ENCODE measurements around the gene CDR2L. TPM values are rescaled to one million over a fixed set of nuclear protein-coding genes. Genes with fewer than 3 reads are reported as not detected.
"Not testable (repeated sequence)": the region's sequence is repeated elsewhere in the genome, so short reads cannot be mapped to it uniquely, and the experiment has no call there.

The CDR2L gene
- total RNA-seq, 2 experiments from 2014 or later = 0.50 to 0.63 TPM

- CTCF ChIA-PET = interaction anchor here (1.0 kb wide), 1 partner anchor 16 kb away, joined by 4 read pairs; no protein-coding TSS in a partner anchor
These were observed 56.4 kb downstream of the CDR2L start for GRCh38 chr17:75043789-75044188.

GRCh38 chr17:75044716-75045115 lies 57.3 kb downstream of the CDR2L start:
- Mint-ChIP-seq H3K36me3 (ENCODE audit: low read depth) (peaks cover 22% of the 10 kb centered on the region), H3K27me3 (no peaks in the 10 kb centered on the region), H3K4me3 (peak overlapping the region; percentile 44), H3K27ac (peak overlapping the region; percentile 54), H3K4me1 (peaks cover 44% of the 10 kb centered on the region), H3K9me3 (no peaks in the 10 kb centered on the region)
- no peak for DNase-seq
- ChIA-PET POLR2A (no interaction called here), CTCF (interaction anchor here (1.0 kb wide), 1 partner anchor 15 kb away, joined by 4 read pairs; no protein-coding TSS in a partner anchor)

More at GRCh38 chr17:75043789-75044188, 56.4 kb downstream of the CDR2L start:
- peaks cover 26% of the 10 kb centered on the region for H3K36me3 Mint-ChIP-seq (ENCODE audit: low read depth)
- H3K4me1 Mint-ChIP-seq = peaks cover 37% of the 10 kb centered on the region
- POLR2A ChIA-PET = interaction anchor here (1.3 kb wide), 1 partner anchor 19 kb away, joined by 4 read pairs; no protein-coding TSS in a partner anchor
- not testable (repeated sequence) for H3K27me3 Mint-ChIP-seq, H3K27ac Mint-ChIP-seq, DNase-seq, H3K9me3 Mint-ChIP-seq, H3K4me3 Mint-ChIP-seq

- H3K27ac Mint-ChIP-seq = peak overlapping the region; percentile 91
- CTCF ChIA-PET = interaction anchor here (0.6 to 3.2 kb wide), 8 partner anchors 9 to 126 kb away, joined by 3 to 19 read pairs (median 6); partner anchors contain the start of gene MRPL58
- POLR2A ChIA-PET = interaction anchor here (0.7 to 4.1 kb wide), 14 partner anchors 9 to 243 kb away, joined by 3 to 31 read pairs (median 4); partner anchors contain the start of genes FDXR, MRPL58, NUP85 and SLC25A19
- H3K4me3 Mint-ChIP-seq = peak overlapping the region; percentile 96
- not testable (repeated sequence) for H3K27me3 Mint-ChIP-seq, H3K9me3 Mint-ChIP-seq, DNase-seq
- H3K36me3 Mint-ChIP-seq (ENCODE audit: low read depth) = peaks cover 21% of the 10 kb centered on the region
- H3K4me1 Mint-ChIP-seq = peaks cover 45% of the 10 kb centered on the region
These were observed 58.5 kb downstream of the CDR2L start for GRCh38 chr17:75045946-75046406.

DNA sequence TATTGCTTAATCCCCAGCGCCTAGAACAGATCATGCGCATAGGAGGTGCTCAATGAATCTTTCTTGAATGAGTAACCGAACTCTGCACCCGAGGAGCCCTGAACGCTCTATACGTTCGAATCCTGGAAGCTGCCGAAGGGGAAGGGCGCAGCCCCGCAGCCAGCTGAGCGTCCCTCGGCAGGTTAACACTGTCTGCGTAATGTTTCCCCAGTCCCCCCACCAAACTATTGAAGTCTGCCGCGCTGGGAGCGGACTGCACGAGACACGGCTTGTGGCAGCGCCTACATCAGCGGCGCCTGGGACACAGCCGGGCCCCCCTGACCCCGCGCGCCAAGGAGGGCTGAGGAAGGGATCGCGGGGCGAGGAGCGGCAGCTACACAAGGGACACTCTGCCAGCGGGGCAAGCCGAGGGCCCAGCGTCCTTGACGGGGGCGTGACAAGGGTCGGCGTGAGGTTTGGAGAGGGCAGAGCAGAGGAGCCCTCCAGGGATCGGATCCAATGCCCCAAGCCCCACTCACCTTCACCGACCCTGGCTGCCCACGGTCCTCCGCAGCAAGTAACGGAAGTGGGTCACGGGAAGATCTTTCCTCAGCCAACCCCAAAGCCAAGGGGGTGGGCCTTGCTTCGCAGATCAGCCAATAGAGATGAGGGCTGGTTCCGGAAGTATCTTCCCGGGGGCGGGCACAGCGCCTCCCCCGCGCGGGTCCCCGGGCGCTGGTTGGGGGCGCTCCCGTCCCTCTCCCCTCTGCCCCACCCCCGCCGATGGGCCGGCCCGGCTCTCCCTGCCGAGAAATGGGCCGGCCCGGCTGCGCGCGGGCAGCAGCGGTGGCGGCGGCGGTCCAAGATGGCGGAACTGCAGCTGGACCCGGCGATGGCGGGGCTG lies 59.2 kb downstream of the CDR2L start, which contains the start of the genes ATP5PD and KCTD2:
ATP5PD (minus strand) TSS at position 563 of the 883 bp plus-strand sequence. CDS start 4,319 bp downstream, outside the sequence.
KCTD2 (plus strand) TSS at position 819 of the 883 bp plus-strand sequence; CDS start at position 845, 26 bp downstream.
- Mint-ChIP-seq H3K9me3 (no peaks in the 10 kb centered on the region), H3K4me1 (peaks cover 45% of the 10 kb centered on the region), H3K36me3 (ENCODE audit: low read depth) (peaks cover 23% of the 10 kb centered on the region), H3K27me3 (no peaks in the 10 kb centered on the region), H3K4me3 (peak within 1 kb of the TSS; percentile 96), H3K27ac (peak within 1 kb of the TSS; percentile 91)
- peak; percentile 96 for DNase-seq
- ChIA-PET CTCF (interaction anchor here (0.6 to 3.2 kb wide), 10 partner anchors 8 to 126 kb away, joined by 3 to 19 read pairs (median 4); partner anchors contain the start of gene MRPL58), POLR2A (interaction anchor here (0.7 to 4.1 kb wide), 18 partner anchors 10 to 242 kb away, joined by 3 to 31 read pairs (median 4); partner anchors contain the start of genes FDXR, MRPL58, NUP85 and SLC25A19)

DNA sequence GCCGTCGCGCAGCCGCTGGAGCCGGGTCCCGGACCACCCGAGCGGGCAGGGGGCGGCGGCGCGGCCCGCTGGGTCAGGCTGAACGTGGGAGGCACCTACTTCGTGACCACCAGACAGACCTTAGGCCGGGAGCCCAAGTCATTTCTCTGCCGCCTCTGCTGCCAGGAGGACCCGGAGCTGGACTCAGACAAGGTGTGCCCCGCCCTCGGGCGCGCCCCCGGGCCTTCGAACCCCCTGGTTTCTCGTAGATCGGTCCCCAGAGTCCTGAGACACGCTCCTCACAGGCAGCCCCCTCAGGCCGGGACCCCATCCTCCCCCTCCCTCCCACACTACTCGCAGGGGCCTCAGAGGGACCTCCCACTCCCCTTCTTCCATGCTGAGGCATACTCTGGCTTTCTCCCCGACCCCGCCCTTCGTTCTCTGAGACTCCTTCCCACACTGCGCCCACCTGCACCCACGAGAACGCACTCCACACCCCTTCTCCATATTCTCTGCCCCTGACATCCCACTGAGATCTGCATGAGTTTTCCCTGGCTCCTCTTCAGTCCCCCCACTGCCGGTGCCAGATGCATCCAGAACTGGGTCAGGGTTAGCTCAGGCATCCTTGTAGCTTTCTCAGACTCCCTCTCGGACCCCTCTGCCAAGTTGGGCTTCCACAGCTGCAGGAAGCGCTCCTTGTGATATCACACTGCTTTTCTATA lies 60.1 kb downstream of the CDR2L start:
- POLR2A ChIA-PET = interaction anchor here (0.6 to 4.1 kb wide), 12 partner anchors 9 to 143 kb away, joined by 3 to 31 read pairs (median 6); partner anchors contain the start of genes MRPL58 and NT5C

DNA sequence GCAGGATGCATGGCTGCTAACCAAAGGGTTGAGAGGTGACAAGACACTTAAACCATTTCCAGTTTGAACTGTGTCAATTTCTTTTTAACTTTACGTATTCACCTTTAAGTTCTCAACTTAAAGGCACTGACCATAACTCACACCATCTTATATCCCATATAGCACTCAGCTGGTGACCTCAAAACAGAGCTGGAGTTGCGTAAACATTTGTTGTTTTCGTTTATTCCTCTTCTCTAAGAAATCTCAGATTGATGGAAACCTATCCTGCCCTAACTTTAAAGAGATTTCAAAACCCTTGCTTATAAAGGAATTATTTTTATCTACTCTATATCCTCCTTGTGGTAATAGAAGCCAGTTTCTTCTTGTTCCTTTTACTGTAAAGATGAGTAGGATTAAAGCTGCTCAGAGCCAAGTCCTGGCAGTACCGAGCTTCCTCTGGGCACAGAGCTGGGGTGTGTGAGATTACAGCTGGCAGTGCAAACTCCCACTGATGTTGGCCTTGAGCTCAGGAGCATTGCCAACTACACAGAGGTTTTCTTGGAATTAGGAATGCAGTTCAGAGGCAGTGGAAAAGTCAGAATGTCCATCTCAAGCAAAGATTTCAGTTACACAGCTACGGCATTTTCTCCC lies 60.9 kb downstream of the CDR2L start:
- no peak for DNase-seq
- peak overlapping the region; percentile 87 for H3K27ac Mint-ChIP-seq
- H3K27me3 Mint-ChIP-seq = no peaks in the 10 kb centered on the region
- no peaks in the 10 kb centered on the region for H3K9me3 Mint-ChIP-seq
- peaks cover 47% of the 10 kb centered on the region for H3K4me1 Mint-ChIP-seq
- H3K36me3 Mint-ChIP-seq (ENCODE audit: low read depth) = peaks cover 28% of the 10 kb centered on the region
- ChIA-PET CTCF (interaction anchor here (0.7 to 3.2 kb wide), 10 partner anchors 9 to 124 kb away, joined by 3 to 19 read pairs (median 4); partner anchors contain the start of gene MRPL58), POLR2A (interaction anchor here (1.0 to 4.1 kb wide), 9 partner anchors 10 to 213 kb away, joined by 3 to 31 read pairs (median 5); partner anchors contain the start of genes GGA3, MRPL58 and NT5C)
- H3K4me3 Mint-ChIP-seq = peak overlapping the region; percentile 94

More for the DNA sequence above, 60.1 kb downstream of the CDR2L start:
- Mint-ChIP-seq H3K36me3 (ENCODE audit: low read depth) (peaks cover 22% of the 10 kb centered on the region), H3K9me3 (no peaks in the 10 kb centered on the region), H3K27ac (peak overlapping the region; percentile 87), H3K27me3 (no peaks in the 10 kb centered on the region), H3K4me3 (peak overlapping the region; percentile 94), H3K4me1 (peaks cover 47% of the 10 kb centered on the region)
- CTCF ChIA-PET = interaction anchor here (1.0 to 3.2 kb wide), 8 partner anchors 8 to 124 kb away, joined by 3 to 19 read pairs (median 4); partner anchors contain the start of gene MRPL58
- DNase-seq = peak; percentile 38

- no peak for DNase-seq
- H3K27ac Mint-ChIP-seq = no peak overlapping the region
- no peaks in the 10 kb centered on the region for H3K9me3 Mint-ChIP-seq
- H3K27me3 Mint-ChIP-seq = no peaks in the 10 kb centered on the region
- no peak overlapping the region for H3K4me3 Mint-ChIP-seq
- H3K36me3 Mint-ChIP-seq (ENCODE audit: low read depth) = peaks cover 33% of the 10 kb centered on the region
- H3K4me1 Mint-ChIP-seq = peaks cover 44% of the 10 kb centered on the region
- POLR2A ChIA-PET = interaction anchor here (1.0 to 4.1 kb wide), 5 partner anchors 14 to 212 kb away, joined by 3 to 30 read pairs (median 4); partner anchors contain the start of genes GGA3, MRPL58, NT5C and SLC16A5
- CTCF ChIA-PET = interaction anchor here (0.7 to 3.2 kb wide), 11 partner anchors 8 to 123 kb away, joined by 3 to 19 read pairs (median 4); partner anchors contain the start of gene MRPL58
These were observed 61.6 kb downstream of the CDR2L start for GRCh38 chr17:75049057-75049456.

GRCh38 chr17:75049706-75050105 lies 62.3 kb downstream of the CDR2L start:
- no peak for DNase-seq
- no peaks in the 10 kb centered on the region for H3K9me3 Mint-ChIP-seq
- no peaks in the 10 kb centered on the region for H3K27me3 Mint-ChIP-seq
- ChIA-PET CTCF (interaction anchor here (0.6 to 0.9 kb wide), 3 partner anchors 65 to 246 kb away, joined by 3 to 5 read pairs (median 3); no protein-coding TSS in a partner anchor), POLR2A (interaction anchor here (1.1 to 4.1 kb wide), 4 partner anchors 37 to 211 kb away, joined by 3 to 30 read pairs (median 4); partner anchors contain the start of genes GGA3, MRPL58 and SLC16A5)
- peaks cover 41% of the 10 kb centered on the region for H3K4me1 Mint-ChIP-seq
- H3K4me3 Mint-ChIP-seq = no peak overlapping the region
- H3K27ac Mint-ChIP-seq = no peak overlapping the region
- H3K36me3 Mint-ChIP-seq (ENCODE audit: low read depth) = peaks cover 38% of the 10 kb centered on the region

DNA sequence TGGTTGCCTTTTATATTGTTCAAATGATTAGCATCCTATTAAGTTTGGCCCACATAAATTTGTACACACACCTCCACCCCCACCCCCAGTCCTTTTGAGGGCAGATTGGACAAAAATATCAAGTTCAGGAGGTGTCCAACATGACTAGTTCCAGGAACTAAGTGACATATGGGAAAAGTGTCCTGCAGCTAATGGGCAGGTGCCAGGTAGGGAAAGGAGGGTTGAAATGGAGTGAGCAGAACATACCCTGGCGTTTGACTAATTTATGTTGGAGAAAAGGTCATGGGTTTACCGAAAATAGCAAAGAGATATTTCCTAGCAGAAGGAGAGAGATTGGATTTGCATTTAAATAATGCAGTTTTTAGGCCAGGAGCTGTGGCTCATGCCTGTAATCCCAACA lies 64.5 kb downstream of the CDR2L start:
- H3K36me3 Mint-ChIP-seq (ENCODE audit: low read depth) = peaks cover 48% of the 10 kb centered on the region
- CTCF ChIA-PET = interaction anchor here (0.8 kb wide), 1 partner anchor 8 kb away, joined by 3 read pairs; no protein-coding TSS in a partner anchor
- H3K9me3 Mint-ChIP-seq = no peaks in the 10 kb centered on the region
- H3K4me3 Mint-ChIP-seq = no peak overlapping the region
- H3K27me3 Mint-ChIP-seq = no peaks in the 10 kb centered on the region
- POLR2A ChIA-PET = no interaction called here
- H3K4me1 Mint-ChIP-seq = peaks cover 24% of the 10 kb centered on the region
- H3K27ac Mint-ChIP-seq = no peak overlapping the region
- DNase-seq = no peak
